HG03097 (cell line): ENCODE results near the gene MRPS10.

Experiments used
- ATAC-seq: cut with Tn5 transposase; IDR thresholded peaks from one replicate; pipeline ENCODE4 v1.9.1; 2021; ENCODE audit not compliant: unreplicated experiment, low FRiP score

The MRPS10 gene

GRCh38 chr6:42217519-42218367 lies at the start of gene MRPS10:
Gene MRPS10 (minus strand): TSS chr6:42217861. CDS start chr6:42217849, 12 bp downstream.
- peak; percentile 79 for ATAC-seq

- ATAC-seq, result no peak
These were observed 48.9 kb upstream of the MRPS10 start for GRCh38 chr6:42266538-42266937.

- no peak for ATAC-seq
These were observed 47.3 kb upstream of the MRPS10 start for GRCh38 chr6:42264852-42265390.

GRCh38 chr6:42264162-42264851 lies 46.6 kb upstream of the MRPS10 start:
- no peak for ATAC-seq

- ATAC-seq, result no peak
These were observed 45.6 kb upstream of the MRPS10 start for GRCh38 chr6:42263165-42263728.

- no peak for ATAC-seq
These were observed 43.3 kb upstream of the MRPS10 start for GRCh38 chr6:42260972-42261371.

GRCh38 chr6:42260396-42260888 lies 42.8 kb upstream of the MRPS10 start:
- no peak for ATAC-seq

GRCh38 chr6:42259841-42260395 lies 42.3 kb upstream of the MRPS10 start:
- ATAC-seq, result no peak

- no peak for ATAC-seq
These were observed 41.6 kb upstream of the MRPS10 start for GRCh38 chr6:42259286-42259685.

GRCh38 chr6:42257614-42258013 lies 40.0 kb upstream of the MRPS10 start:
- no peak for ATAC-seq

- ATAC-seq, result no peak
These were observed 39.4 kb upstream of the MRPS10 start for GRCh38 chr6:42257063-42257462.

GRCh38 chr6:42255050-42255449 lies 37.4 kb upstream of the MRPS10 start:
- no peak for ATAC-seq

- ATAC-seq, result no peak
These were observed 36.8 kb upstream of the MRPS10 start for GRCh38 chr6:42254505-42254904.

- no peak for ATAC-seq
These were observed 34.4 kb upstream of the MRPS10 start for GRCh38 chr6:42251911-42252637.

GRCh38 chr6:42251500-42251899 lies 33.8 kb upstream of the MRPS10 start:
- no peak for ATAC-seq

- ATAC-seq, result no peak
These were observed 32.7 kb upstream of the MRPS10 start for GRCh38 chr6:42250274-42250931.

- ATAC-seq, result no peak
These were observed 31.6 kb upstream of the MRPS10 start for GRCh38 chr6:42249279-42249678.

- ATAC-seq, result no peak
These were observed 25.4 kb upstream of the MRPS10 start for GRCh38 chr6:42243046-42243445.

- ATAC-seq, result no peak
These were observed 24.3 kb upstream of the MRPS10 start for GRCh38 chr6:42241915-42242314.
